Measurements from ENCODE around the gene TSPAN10.
A peak's percentile ranks its signal among the peaks of the same experiment; 100 is the strongest.
"Not testable (repeated sequence)": the region's sequence is repeated elsewhere in the genome, so short reads cannot be mapped to it uniquely, and the experiment has no call there.

Gene TSPAN10

DNA sequence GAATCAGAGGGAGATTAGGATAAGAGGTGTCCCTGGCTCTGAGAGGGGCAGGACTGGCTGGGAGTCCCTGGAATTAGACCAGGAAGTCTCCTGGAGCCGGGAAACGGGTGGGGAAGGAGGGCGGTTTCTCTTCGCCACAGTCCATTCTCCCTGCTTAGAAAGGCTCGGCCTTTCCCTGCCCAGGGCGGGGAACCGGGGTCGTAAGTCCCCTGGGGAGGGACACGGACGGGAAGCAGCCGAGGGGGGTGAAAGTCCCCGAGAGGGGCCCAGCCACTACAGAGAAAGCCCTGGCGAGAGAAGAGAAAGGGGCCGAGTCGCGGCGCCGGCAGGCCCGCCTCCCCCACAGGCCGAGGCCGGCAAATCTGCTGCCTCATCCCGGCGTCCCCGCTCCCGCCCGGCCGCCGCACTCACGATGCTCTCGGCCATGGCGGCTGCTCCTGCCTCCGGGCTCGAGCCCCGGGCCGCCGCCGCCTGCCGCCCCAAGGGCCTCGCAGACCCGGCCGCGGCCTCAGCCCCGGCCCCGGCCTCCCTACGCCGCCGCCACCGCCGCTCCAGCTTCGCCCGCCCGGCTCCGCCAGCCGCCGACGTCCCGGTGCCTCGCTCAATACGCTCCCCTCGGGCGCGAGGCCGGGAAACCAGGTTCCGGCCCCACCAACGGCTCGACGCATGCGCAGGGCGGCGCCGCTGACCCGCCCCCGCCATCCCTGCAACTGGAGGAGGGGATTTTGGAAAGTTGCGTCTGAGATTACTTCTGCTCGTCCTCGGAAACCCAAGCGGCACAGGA lies at the start of gene TSPAN10, which contains the start of gene NPLOC4:
Gene TSPAN10 (plus strand): TSS at position 692 of the 784 bp plus-strand sequence. CDS start 5,217 bp downstream, outside the sequence.
Gene NPLOC4 (minus strand): TSS at position 608 of the 784 bp plus-strand sequence. CDS start 182 bp downstream, at position 426.
- peak; percentile 83 to 92 for DNase-seq

DNA sequence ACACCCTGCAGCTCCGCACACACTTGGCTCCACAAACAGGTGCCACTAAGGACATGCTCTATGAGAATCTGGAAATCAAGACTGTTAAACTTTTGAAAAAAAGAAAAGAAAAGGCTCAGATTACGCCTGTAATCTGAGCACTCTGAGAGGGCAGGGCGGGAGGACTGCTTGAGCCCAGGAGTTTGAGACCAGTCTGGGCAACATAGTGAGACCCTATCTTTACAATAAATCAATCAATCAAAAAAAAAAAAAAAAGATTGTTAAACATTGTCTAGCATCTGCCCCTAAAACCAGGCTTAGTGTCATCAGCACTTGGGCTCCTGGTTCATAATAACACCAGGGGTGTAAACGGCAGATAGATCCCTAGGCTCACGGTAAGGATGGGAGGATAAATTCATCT lies 47.4 kb upstream of the TSPAN10 start:
- DNase-seq: no peak

DNA sequence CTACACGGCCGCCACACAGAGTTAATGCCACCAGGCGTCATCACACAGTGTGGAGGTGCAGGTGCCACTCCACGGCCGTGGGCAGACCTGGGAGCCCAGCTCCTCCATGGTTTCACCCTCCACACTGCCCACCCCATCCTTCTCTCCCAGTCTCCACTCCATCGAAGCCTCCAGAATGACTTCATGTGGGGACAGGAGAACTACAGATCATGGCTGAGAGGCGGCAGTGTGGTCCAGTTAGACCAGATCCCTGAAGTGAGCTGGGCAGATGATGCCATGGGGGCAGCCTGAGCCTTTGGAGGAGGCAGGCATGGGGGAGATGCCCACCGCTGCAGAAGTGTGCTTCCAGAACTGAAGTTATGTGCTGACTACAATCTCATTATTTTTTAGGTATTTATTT lies 46.9 kb upstream of the TSPAN10 start:
- DNase-seq: no peak

DNA sequence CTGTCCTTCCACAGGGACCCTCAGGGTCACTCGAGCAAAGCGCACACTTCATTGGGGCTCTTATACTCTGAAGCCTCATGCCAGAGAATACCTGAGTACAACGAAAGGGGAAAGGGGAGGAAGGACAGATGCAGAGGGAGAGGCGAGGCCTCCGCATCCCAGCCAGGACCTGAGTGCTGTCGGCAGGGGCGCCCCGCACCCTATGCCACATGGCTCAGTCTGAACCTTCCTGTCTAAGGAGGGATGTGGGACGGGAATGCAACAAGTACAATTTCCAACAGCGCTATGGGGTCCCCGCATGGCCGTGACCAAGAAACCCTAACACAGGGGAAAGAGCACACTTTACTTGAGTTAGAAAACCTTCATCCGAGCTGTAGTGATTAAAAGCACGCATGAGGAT lies 45.0 kb upstream of the TSPAN10 start:
- no peak for DNase-seq

DNA sequence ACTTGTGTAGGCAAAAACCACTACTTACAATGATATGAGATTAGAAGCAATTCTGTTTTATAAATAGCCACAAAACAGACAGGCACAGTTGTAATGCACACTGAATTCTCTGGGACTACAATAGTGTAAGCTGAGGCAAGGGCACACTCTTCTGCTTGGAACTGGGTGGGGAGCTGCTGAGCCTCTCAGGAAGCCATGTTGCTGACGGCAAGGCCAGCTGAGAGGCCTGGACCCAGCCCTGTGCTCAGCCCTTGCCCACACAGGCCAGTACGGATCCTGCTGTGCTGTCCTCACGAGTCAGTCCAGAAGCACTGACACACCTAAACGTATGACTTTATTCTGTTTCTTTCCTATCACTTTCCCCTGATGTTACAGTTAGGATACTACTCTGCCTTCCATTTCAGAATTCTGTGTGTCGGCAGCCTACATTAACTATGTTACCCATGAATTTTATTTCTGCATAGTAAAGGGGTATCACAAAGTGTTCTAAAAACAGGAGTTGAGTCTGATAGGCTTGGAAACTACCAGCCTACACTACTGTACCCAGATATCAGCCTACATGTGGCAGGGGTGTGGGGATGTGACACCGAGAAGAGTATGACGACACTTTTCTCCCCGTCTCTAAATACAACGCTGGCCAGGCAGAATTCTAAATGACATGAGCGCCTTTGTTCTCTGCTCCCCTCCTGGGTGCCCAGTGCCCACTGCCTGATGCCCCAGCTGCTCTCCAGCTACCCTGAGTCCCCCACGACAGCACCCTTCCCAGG lies 43.7 kb upstream of the TSPAN10 start:
- DNase-seq: no peak

DNA sequence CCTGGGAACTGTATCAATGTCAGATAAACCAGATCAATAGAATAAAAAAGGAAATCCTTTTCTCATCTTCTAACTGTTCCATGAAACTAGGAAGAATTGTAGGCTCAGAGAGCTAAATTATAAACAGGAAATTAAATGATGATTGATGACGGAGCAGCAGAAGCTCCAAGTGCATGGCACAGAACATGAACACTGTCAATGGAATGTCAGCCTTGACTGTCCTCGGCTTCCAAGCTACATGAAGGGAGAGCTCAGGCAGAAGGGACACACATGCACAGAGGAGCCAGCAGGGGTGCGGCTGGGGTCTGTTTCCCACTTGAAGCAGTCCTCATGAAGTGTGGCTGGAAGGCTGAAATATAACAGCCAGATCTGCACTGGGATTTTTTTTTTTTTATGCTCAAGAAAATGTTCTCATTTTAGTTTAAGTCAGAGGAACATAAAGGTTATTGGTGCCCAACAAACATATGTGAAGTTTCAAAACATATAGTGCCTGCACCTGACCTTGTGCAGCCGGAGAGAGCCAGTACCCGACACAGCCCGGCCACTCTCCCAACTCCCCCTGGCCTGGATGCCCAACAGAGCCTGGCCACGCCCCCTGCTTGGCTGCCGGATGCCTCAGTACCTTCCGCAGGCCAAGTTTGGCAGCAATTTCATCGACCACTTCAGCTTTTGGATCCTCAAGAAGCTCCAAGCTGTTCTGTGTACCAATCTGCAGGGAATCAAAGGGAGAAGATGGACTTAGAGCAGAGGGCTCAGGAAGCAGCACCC lies 37.1 kb upstream of the TSPAN10 start:
- DNase-seq: no peak

DNA sequence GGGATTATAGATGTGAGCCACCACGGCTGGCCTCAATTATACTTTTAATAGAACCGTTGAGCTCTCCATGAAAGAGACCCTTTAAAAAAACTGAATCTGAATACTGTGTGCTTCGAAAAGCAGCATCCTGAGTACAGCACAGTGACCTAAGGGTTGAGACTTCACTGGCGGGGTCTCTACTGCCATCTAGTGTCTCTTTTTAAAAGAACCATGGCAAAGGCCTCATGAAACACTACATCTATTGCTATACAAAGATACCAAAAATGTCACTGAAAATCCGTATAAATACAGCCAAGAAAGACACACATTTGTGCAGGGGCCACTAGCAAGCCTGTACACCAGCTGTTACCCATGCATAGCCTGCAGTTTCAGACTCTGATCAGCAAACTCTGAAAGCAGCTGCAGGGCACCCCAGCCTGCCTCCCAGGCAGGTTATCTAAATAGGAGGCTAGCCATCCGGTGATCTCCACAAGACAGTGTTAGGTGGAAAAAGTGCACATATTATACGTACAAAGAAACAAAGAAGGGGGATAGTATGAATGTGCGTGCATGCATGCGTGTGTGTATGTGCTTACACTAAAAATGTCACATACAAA lies 35.4 kb upstream of the TSPAN10 start:
- peak; percentile 16 to 28 for DNase-seq

DNA sequence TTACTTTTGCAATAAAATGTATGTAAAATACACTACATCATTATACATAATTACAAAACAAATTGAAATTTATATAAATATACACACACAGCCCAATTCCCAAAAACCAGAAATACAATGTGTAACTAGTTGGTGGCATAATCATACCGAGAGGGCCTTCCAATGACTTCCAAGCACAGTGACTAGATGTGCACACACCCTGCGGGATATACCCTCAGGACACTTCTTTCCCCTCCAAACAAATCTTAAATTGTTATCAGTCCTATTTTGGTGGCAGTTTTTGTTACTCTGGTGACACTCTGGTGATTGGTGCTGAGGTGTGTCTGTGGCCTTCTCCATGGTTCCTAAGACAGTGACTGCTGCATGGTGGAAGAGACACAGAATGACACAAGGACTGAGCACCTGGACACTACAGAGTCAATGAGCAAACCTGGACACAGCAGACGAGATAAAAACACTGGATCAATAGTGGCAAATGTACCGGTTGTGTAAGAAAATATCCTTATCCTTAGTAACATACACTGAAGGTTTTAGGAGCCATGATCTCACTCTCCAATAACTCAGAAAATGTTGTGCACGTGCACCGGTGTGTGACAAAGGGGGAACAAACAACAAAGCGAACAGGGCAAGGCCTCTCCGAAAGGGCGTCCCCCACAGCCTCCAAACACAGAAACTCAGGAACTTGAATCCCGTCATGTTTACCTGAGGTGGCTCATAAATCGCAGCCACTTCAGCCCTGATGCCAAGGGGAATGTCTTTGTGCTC lies 33.0 kb upstream of the TSPAN10 start:
- no peak for DNase-seq

DNA sequence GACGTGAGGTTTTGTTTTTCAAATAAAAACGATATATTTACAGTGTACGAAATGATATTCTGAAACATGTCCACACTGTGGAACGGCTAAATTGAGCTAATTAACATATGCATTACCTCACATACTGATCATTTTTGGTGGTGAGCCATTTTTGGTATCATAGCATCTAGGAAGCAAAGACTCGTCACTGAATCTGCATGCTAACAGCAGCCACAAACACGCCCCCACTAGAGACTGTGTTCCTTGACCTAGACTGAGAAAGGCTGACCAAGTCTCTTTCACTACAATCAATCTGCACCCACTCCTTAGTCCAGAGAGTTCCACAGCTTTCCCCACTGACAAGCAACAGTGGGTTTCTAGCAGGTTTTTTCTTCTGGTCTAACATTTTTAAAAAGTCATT lies 29.6 kb upstream of the TSPAN10 start:
- DNase-seq: no peak

DNA sequence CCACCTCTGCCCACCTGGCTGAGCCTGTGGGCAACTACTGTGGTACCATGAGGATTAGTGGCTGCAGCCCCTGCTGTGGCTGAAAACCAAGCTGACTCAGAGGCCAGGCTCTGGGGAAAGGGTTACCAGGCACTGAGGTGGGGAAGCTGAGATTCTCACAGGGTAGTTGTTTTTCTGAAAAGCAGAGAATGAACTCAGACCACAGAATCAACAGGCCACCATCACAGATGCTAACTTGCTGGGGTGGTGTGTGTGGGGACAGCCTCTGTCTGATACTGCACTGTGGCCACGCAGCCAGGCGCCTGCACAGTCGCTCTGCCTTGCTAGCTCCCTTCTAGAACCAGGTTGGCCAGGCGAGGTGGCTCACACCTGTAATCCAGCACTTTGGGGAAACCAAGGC lies 28.9 kb upstream of the TSPAN10 start:
- DNase-seq: no peak

DNA sequence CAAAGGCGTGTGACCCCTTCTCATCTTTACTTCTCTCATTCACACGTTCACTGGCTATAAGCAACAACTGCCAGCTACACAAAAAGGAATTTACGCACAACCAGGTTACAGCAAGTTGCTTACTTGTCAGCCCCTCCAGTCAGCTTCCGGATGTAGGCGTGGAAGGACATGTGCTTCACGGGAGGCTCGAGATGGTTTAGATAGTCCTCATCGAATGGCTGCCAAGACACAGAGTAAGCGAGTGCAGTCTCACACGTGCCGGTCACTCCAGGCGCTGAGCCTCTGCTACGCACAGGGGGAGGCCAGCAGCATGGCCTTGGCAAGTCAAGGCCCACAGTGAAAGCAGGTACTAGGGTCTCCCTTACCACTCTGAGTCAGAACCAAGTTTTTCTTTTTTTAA lies 28.4 kb upstream of the TSPAN10 start:
- DNase-seq: no peak

DNA sequence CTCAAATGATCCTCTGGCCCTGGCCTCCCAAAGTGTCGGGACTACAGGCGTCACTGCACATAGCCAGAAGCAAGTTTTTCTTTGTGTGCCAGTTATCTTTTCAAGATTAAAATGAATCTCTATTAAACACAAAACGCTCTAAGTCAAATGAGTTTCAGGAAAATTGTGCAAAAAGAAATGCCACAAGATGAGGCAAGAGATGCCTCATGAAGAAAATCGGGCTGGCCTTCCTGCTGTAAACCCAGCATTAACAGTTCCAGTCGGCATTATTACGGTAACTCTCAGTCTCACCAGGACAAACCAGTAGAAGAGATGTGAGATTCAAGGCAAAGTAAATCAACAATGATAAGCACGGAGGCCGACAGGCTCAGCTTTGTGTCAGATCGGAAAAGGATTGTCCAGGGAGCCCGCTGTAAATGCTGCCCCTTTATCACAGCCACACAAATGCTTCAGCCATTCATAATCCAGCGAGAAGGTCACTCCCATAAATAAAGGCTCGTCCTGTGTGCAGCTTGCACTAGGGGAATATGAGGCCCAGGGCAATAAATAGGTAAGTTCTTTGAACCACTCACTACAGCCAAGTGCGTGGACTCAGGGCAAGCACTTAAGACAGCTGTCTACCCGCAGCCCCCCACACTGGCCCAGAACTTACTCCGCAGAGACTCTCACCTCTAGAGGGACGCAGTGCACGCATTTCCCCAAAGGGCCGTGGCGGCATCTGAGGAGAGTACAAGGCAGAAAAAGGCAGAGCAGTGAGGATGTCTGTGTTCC lies 27.3 kb upstream of the TSPAN10 start:
- no peak for DNase-seq

DNA sequence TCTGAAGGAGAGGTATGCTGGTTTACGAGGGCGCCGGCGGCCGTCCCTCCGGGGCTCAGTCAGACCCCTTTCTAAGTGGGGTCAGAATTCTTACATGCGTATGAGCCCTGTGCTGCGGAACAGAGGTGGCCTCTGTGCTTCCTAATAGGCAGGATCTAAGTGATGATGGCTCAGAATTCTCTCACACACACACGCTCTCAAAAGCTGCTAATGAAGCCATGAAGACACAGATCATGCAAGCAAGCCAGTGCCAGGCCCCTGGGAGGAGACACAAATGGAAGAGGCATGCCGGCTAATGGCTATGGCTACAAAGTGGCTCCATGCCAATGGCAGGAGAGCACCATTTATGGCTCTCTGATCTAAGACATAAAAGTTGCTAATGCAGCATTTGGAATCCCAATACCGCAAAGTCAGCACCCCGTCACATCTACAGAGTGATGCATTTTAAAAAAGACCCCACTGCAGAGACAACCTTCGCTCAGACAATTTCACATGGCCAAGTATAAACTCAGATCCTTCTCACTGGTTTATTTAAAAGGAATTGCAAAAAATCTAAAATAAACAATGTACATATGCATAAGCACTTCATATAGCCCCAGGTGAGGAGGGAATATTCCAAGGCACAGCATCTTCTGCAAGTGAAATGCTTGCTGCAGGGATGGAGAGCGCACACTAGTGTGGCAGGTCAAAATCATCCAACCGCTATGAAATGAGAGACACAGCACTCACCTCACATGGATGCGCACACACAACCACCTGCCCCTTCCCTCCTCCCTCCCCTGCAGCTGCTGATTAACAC lies 24.6 kb upstream of the TSPAN10 start:
- DNase-seq: no peak

DNA sequence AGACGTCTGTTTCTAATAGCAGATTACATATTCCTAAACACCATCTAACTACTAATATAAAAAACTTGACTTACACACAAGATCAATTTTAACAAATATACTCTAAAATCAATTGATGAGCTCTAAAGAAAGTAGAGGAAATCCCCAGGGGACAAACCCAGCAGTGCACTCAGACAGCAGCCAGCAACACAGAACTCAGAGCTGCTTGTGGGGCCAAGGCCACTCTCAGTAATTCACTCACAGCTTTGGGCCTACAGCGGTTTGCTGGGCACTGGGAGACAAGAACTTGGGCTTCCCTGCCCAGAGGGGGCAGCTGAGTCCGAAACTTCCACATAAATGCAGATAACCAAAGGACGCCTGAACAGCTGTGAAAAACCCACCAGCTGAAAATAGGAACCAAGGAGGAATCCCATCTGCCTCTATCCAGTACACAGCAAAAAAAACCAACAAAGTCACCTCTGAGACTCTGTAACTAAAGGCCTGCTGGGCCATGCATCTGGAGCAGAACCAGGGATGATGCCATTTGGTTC lies 21.5 kb upstream of the TSPAN10 start:
- no peak for DNase-seq

DNA sequence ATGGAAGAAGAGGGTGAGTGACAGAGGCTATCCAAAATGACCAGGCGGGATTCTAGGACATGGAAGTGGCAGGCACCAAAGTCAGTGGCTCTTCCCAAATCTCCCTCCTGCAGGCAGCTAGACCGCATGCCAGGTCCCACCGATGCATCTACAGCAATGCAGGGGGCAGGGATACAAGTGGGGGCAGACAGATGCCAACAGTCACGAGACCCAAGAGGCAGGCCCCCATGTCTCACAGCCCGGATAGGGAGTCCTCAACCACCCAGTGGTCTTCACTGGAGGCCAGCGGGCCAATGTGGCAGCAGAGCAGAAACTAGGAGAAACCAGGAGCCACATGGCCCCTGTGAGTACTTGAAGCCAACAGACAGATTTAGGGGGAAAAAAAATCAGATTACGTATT lies 20.1 kb upstream of the TSPAN10 start:
- no peak for DNase-seq

DNA sequence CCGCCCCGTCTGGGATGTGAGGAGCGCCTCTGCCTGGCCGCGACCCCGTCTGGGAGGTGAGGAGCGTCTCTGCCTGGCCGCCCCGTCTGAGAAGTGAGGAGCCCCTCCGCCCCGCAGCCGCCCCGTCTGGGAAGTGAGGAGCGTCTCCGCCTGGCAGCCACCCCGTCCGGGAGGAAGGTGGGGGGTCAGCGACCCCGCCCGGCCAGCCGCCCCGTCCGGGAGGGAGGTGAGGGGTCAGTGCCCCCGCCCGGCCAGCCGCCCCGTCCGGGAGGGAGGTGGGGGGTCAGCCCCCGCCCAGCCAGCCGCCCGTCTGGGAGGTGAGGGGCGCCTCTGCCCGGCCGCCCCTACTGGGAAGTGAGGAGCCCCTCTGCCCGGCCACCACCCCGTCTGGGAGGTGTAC lies 18.7 kb upstream of the TSPAN10 start:
- DNase-seq: not testable (repeated sequence)

DNA sequence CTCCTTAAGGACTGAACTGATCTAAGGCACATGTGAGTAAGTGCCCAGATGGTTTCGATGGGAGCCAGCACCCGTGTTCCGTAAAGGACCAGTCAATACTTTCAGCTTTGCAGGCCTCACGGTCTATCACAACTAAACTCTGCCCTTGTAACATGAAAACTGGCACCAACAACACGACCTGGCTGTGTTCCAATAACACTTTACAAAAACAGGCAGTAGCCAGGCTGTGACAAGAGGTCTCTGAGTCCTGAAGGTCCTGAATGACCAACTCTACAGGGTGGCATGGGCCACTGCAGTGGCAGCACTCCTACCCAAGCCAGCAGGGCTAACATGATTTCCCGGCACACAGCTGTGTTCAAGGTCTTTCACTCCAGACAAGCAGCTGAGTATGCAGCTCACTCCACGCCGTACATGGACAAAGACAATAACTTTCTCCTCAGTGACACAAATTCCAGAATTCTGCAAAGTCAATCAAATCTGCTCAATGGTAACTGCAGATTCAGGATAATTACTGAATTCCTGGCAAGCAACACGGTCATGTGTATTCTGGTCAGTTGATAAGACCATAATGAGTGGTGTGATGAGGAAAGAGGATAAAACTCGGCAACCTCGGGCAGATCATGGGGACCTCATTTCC lies 15.4 kb upstream of the TSPAN10 start:
- DNase-seq: no peak

DNA sequence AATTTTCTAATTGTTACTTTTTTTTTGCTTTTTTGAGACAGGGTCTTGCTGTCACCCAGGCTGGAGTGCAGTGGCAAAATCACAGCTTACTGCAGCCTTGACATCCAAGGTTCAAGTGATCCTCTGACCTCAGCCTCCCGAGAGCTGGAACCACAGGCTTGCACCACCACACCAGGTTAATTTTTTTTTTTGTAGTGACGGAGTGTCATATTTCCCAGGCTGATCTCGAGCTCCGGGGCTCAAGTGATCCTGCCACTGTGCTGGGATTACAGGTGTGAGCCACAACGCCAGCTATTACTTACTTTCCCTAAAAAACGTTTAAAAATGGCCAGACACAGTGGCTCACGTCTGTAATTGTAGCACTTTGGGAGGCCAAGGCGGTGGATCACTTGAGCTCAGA lies 6.7 kb upstream of the TSPAN10 start:
- DNase-seq: no peak

DNA sequence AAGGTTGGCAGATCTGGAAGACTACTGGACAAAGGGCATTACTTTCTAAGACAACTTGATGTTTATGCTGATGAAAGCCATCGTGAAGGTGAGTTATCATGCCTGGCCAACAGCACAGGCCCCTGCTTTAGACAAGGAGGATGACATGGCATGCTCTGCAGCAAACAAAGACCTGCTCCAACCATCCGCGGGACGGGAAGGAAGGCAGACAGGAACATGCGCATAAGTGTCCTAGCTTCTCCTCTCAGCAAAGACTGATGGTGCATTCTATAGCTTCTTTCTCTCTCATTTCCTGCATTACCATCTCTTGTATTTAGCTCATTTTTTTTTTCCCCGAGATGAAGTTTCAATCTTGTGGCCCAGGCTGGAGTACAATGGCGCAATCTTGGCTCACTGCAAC lies 5.5 kb upstream of the TSPAN10 start:
- DNase-seq: no peak

DNA sequence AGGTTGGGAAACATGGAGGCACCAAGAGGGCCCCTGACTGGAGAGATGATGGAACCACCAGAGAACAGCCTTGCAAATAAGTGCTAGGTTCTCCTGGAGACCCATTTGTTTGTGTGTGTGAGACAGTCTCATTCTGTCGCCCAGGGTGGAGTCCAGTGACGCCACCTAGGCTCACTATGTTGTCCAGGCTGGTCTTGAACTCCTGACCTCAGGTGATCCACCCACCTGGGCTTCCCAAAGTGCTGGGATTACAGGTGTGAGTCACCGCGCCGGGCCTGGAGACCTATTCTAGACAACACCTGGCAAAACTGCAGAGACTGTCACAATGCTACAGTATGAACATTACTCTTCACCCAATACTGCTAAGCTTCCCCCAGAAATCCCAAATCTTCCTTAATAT lies 1.6 kb upstream of the TSPAN10 start:
- DNase-seq: no peak
